NCI-H748 treated with DMSO at 0.1 percent for 48 hours (cell line): ENCODE data around the gene IMPACT.

Experiments
- DNase-seq: peaks from one replicate; lab custom pipeline; 2025; lab: John Stamatoyannopoulos, UW

Gene IMPACT

GRCh38 chr18:24482821-24483220, 56.4 kb downstream of the IMPACT start:
- DNase-seq = no peak

- DNase-seq = no peak
Observed at GRCh38 chr18:24485681-24486080, 59.2 kb downstream of the IMPACT start.

GRCh38 chr18:24486684-24487083, 60.2 kb downstream of the IMPACT start:
- DNase-seq = no peak

GRCh38 chr18:24488824-24489493, 62.5 kb downstream of the IMPACT start:
- peak; percentile 51 for DNase-seq

GRCh38 chr18:24490539-24490938, 64.1 kb downstream of the IMPACT start:
- no peak for DNase-seq

GRCh38 chr18:24491927-24492834, 65.7 kb downstream of the IMPACT start:
- DNase-seq = no peak

- DNase-seq = no peak
Observed at GRCh38 chr18:24494586-24494985, 68.1 kb downstream of the IMPACT start.

- peak; percentile 15 for DNase-seq
Observed at GRCh38 chr18:24497031-24497754, 70.7 kb downstream of the IMPACT start.

GRCh38 chr18:24499814-24500213, 73.3 kb downstream of the IMPACT start:
- no peak for DNase-seq

GRCh38 chr18:24500217-24500616, 73.7 kb downstream of the IMPACT start:
- no peak for DNase-seq

- no peak for DNase-seq
Observed at GRCh38 chr18:24500766-24501165, 74.3 kb downstream of the IMPACT start.

GRCh38 chr18:24502667-24503523, 76.4 kb downstream of the IMPACT start:
- DNase-seq = peak; percentile 65
